B cell (primary cell): ENCODE data around the gene ZRSR2. TPM values are rescaled to one million over a fixed set of nuclear protein-coding genes. Genes with fewer than 3 reads are reported as not detected.

Source experiments
- ATAC-seq: fragments of 200-7000 bp; cut with Tn5 transposase; one replicate; pipeline ENCODE4 v1.10.0; 2021; ENCODE audit warnings: low read depth, mild to moderate bottlenecking, moderate number of reproducible peaks, moderate library complexity
- CTCF ChIA-PET: fragments of 350-600 bp; sonication (Branson Sonifier 250); formaldehyde crosslinking; loops from one replicate; lab custom pipeline; 2021; ENCODE audit warnings: antibody characterized with exemption, inconsistent platforms; lab: Charles Lee
- POLR2A ChIA-PET: fragments of 350-600 bp; sonication (Branson Sonifier 250); formaldehyde crosslinking; loops from one replicate; lab custom pipeline; 2021; ENCODE audit warnings: antibody characterized with exemption; lab: Charles Lee
- DNase-seq: peaks from one replicate; pipeline ENCODE4 v3.0.0; 2013
- H2AFZ ChIP-seq: 2 replicates; pipeline ENCODE4 v1.6.1; 2012; ENCODE audit warnings: mild to moderate bottlenecking, low read depth, low read length; ENCODE audit not compliant: insufficient read depth, poor library complexity, severe bottlenecking
- H3K27ac ChIP-seq, 2 donors: 1 replicate in 1 of 2; 2 replicates in 1 of 2; pipeline ENCODE4 v1.5.1; 2012 to 2013; ENCODE audit warnings: low read length in 2 of 2, mild to moderate bottlenecking in 2 of 2, moderate library complexity in 1 of 2
- H3K27me3 ChIP-seq, 4 experiments: fragments of 200-600 bp in 1 of 4; sonication (generic) in 1 of 4; replicated peaks in 1 of 4; 1 replicate in 2 of 4; 2 replicates in 2 of 4; pipeline versions ENCODE4 v1.6.1 to v1.7.0; 2013 to 2016; ENCODE audit warnings: low read length in 3 of 4, mild to moderate bottlenecking in 2 of 4, mixed read lengths in 1 of 4, moderate library complexity in 1 of 4; ENCODE audit not compliant: insufficient read depth in 4 of 4, control insufficient read depth in 3 of 4; ENCODE audit errors: control extremely low read depth in 1 of 4
- H3K36me3 ChIP-seq, 2 experiments: replicated peaks in 1 of 2; 1 replicate in 1 of 2; 2 replicates in 1 of 2; pipeline versions ENCODE4 v1.6.1 to v1.7.1; 2013; ENCODE audit warnings: low read length in 1 of 2; ENCODE audit not compliant: insufficient read depth in 2 of 2, control insufficient read depth in 1 of 2; ENCODE audit errors: control extremely low read depth in 1 of 2, extremely low read depth in 1 of 2
- H3K4me1 ChIP-seq, 2 donors: fragments of 200-600 bp in 1 of 2; sonication (generic) in 1 of 2; 1 replicate in 1 of 2; 2 replicates in 1 of 2; pipeline versions ENCODE4 v1.5.1 to v1.6.1; 2013 to 2017; ENCODE audit warnings: low read length in 2 of 2; ENCODE audit not compliant: control insufficient read depth in 2 of 2, insufficient read depth in 2 of 2
- H3K4me2 ChIP-seq: replicated peaks from 2 replicates; pipeline ENCODE3; 2012; ENCODE audit warnings: mild to moderate bottlenecking, low read depth, low read length; ENCODE audit not compliant: poor library complexity, severe bottlenecking
- H3K4me3 ChIP-seq, 5 experiments: fragments of 200-600 bp in 1 of 5; sonication (generic) in 1 of 5; 1 replicate in 3 of 5; 2 replicates in 2 of 5; pipeline versions ENCODE4 v1.5.1 to v1.7.0; 2011 to 2016; ENCODE audit warnings: low read length in 4 of 5, mild to moderate bottlenecking in 4 of 5, low read depth in 2 of 5, control low read depth in 1 of 5, moderate library complexity in 1 of 5; ENCODE audit not compliant: insufficient read depth in 1 of 5; ENCODE audit errors: control extremely low read depth in 1 of 5, extremely low read depth in 1 of 5
- H3K79me2 ChIP-seq: fragments of 200-600 bp; sonication (generic); one replicate; pipeline ENCODE4 v1.6.0; 2016; ENCODE audit warnings: low read length; ENCODE audit not compliant: control insufficient read depth, insufficient read depth
- H3K9ac ChIP-seq: fragments of 200-600 bp; sonication (generic); 2 replicates; pipeline ENCODE4 v1.6.1; 2017; ENCODE audit warnings: mild to moderate bottlenecking, low read length, moderate library complexity
- H3K9me3 ChIP-seq, 3 donors: one replicate each; pipeline versions ENCODE4 v1.6.1 to v1.7.1; 2013; ENCODE audit warnings: low read length in 2 of 3; ENCODE audit not compliant: control insufficient read depth in 2 of 3, insufficient read depth in 1 of 3; ENCODE audit errors: control extremely low read depth in 1 of 3
- H4K20me1 ChIP-seq: 2 replicates; pipeline ENCODE4 v1.6.0; 2012; ENCODE audit warnings: mild to moderate bottlenecking, low read length; ENCODE audit not compliant: insufficient read depth, control insufficient read depth, poor library complexity, severe bottlenecking
- H3K27ac Mint-ChIP-seq: one replicate; pipeline ENCODE4 v1.8.0; 2021; ENCODE audit warnings: mixed read lengths
- H3K27me3 Mint-ChIP-seq: one replicate; pipeline ENCODE4 v1.8.0; 2021; ENCODE audit warnings: mixed read lengths
- H3K4me1 Mint-ChIP-seq: one replicate; pipeline ENCODE4 v1.8.0; 2021; ENCODE audit warnings: mixed read lengths
- H3K4me3 Mint-ChIP-seq: one replicate; pipeline ENCODE4 v1.8.0; 2021; ENCODE audit warnings: mixed read lengths
- H3K9me3 Mint-ChIP-seq: one replicate; pipeline ENCODE4 v1.8.0; 2022; ENCODE audit warnings: mixed read lengths; ENCODE audit not compliant: insufficient read depth
- EZH2 ChIP-seq: IDR thresholded peaks from 2 replicates; pipeline ENCODE4 v1.6.1; 2012; ENCODE audit warnings: borderline replicate concordance, low read depth, mild to moderate bottlenecking, moderate library complexity, low read length; ENCODE audit not compliant: insufficient read depth, poor library complexity, severe bottlenecking
- WGBS: methylation state at CpG from one replicate; pipeline ENCODE4 v1.1.5; 2013; ENCODE audit warnings: missing lambda C conversion rate; ENCODE audit not compliant: insufficient coverage; 5-methylcytosine and 5-hydroxymethylcytosine counted together
- intact Hi-C: fragments of 100-400 bp; cut with micrococcal nuclease; formaldehyde crosslinking; loops from one replicate; pipeline ENCODE4 v1.10.0; 2022
- polyA plus RNA-seq: library from polyadenylated mRNA; depleted of rRNA; stranded (reverse); fragments of >200 nt; gene quantifications from 2 replicates; pipeline ENCODE4 v1.2.3, GENCODE V29; 2012
- total RNA-seq, 2 donors: library from RNA; stranded (reverse); fragments of 120-200 nt in 1 of 2; gene quantifications; 1 replicate in 1 of 2; 2 replicates in 1 of 2; pipeline versions ENCODE4 v1.2.3 to v1.2.4, GENCODE V29; 2013 to 2022
- TF ChIP-seq, protein P1 (sequence below): fragments of 200-600 bp; IDR thresholded peaks from one replicate; pipeline ENCODE4 v1.8.0; 2022; ENCODE audit warnings: antibody characterized with exemption, mild to moderate bottlenecking

Gene ZRSR2
- total and polyA plus RNA-seq, 2 donors (not counting 1 experiment from before 2014, with no cell fraction given): 27.8 to 28.6 TPM

DNA sequence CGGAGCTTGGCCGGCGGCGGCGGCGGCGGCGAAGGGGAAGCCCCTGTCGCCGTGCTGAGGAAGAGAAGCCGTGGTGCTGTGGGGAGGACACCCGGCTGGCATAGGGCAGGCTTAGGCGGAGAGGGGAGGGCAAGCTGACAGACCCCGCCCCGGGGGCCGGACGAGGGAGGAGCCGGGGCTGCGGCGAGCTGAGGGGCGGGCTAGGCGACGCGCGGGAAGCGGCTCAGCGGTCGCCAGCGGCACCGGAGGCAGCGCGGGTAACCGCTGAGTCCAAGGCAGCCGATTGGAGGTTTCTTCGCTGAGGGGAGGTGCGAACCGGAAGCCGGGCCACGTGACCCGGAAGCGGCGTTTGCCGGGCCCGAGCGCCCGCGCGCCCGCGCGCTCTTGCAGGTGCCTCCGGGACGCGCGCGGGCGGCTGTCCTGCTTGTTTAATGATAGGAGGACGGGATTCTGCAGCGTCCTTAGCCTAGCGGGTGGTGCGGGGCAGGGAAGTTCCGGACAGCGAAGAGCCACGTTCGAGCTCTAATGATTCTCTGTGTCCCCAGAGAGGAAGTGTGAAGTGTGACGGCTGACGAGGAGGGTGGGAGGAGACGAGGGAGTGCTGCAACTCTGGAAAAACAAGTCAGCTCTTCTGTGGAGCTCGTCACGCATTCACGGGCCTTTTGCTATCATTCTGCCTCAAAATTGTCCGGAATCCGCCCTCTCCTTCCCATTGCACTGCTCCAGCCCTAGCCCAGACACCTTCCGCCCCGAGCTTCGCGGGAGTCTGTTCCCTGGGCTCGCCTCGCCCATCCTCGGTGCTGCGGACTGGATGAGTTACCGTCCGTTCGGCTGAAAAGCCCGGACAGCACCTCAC is 64.7 kb downstream of the ZRSR2 start, which contains the start of gene AP1S2:
AP1S2 (minus strand) TSS at position 102 of the 856 bp plus-strand sequence. CDS start 2,289 bp downstream, outside the sequence.
- WGBS: under 1% methylated on average over 62 of the region's 85 CpGs
- H3K4me1 Mint-ChIP-seq: peaks cover 36% of the 10 kb centered on the region
- peak within 1 kb of the TSS; percentile 66 to 79 (median 78) for H3K4me3 ChIP-seq
- peaks cover 18% of the 10 kb centered on the region for H3K79me2 ChIP-seq
- no peak for TF ChIP-seq EZH2
- TF ChIP-seq, protein P1, sequence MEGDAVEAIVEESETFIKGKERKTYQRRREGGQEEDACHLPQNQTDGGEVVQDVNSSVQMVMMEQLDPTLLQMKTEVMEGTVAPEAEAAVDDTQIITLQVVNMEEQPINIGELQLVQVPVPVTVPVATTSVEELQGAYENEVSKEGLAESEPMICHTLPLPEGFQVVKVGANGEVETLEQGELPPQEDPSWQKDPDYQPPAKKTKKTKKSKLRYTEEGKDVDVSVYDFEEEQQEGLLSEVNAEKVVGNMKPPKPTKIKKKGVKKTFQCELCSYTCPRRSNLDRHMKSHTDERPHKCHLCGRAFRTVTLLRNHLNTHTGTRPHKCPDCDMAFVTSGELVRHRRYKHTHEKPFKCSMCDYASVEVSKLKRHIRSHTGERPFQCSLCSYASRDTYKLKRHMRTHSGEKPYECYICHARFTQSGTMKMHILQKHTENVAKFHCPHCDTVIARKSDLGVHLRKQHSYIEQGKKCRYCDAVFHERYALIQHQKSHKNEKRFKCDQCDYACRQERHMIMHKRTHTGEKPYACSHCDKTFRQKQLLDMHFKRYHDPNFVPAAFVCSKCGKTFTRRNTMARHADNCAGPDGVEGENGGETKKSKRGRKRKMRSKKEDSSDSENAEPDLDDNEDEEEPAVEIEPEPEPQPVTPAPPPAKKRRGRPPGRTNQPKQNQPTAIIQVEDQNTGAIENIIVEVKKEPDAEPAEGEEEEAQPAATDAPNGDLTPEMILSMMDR: no peak
- H3K4me2 ChIP-seq: peak within 1 kb of the TSS; percentile 90
- H3K4me3 Mint-ChIP-seq: peak within 1 kb of the TSS; percentile 97
- CTCF ChIA-PET: interaction anchor here (0.7 to 1.6 kb wide), 9 partner anchors 48 to 283 kb away, joined by 3 to 5 read pairs (median 3); partner anchors contain the start of gene GRPR
- H3K27ac Mint-ChIP-seq: peak within 1 kb of the TSS; percentile 99
- peaks cover 0 to 11% of the 10 kb centered on the region in 2 experiments for H3K36me3 ChIP-seq
- no peaks in the 10 kb centered on the region for H3K27me3 ChIP-seq
- H4K20me1 ChIP-seq: no peaks in the 10 kb centered on the region
- no peaks in the 10 kb centered on the region for H3K27me3 Mint-ChIP-seq
- no peaks in the 10 kb centered on the region for H3K9me3 Mint-ChIP-seq
- H3K9me3 ChIP-seq: no peaks in the 10 kb centered on the region
- H3K9ac ChIP-seq: peak within 1 kb of the TSS; percentile 80
- POLR2A ChIA-PET: interaction anchor here (0.6 to 1.5 kb wide), 10 partner anchors 49 to 180 kb away, joined by 3 to 13 read pairs (median 4); partner anchors contain the start of genes CA5B and ZRSR2
- H3K4me1 ChIP-seq: peaks cover 18 to 25% of the 10 kb centered on the region in 2 donors
- H3K27ac ChIP-seq: peak within 1 kb of the TSS; percentile 94 to 97
- DNase-seq (peak; percentile 95), ATAC-seq (peak; percentile 90)
- H2AFZ ChIP-seq: peak within 1 kb of the TSS; percentile 84
- intact Hi-C loops: loop anchor here (1.0 to 10.0 kb wide), 9 partner anchors 65 to 1017 kb away; partner anchors contain the start of genes CA5B, FANCB, MOSPD2 and PIGA
